HG03354 (cell line): ENCODE results near the gene USP21.

Source experiments
- ATAC-seq: cut with Tn5 transposase; IDR thresholded peaks from one replicate; pipeline ENCODE4 v1.9.1; 2021; ENCODE audit warnings: mild to moderate bottlenecking; ENCODE audit not compliant: unreplicated experiment, poor library complexity, severe bottlenecking

The USP21 gene

DNA sequence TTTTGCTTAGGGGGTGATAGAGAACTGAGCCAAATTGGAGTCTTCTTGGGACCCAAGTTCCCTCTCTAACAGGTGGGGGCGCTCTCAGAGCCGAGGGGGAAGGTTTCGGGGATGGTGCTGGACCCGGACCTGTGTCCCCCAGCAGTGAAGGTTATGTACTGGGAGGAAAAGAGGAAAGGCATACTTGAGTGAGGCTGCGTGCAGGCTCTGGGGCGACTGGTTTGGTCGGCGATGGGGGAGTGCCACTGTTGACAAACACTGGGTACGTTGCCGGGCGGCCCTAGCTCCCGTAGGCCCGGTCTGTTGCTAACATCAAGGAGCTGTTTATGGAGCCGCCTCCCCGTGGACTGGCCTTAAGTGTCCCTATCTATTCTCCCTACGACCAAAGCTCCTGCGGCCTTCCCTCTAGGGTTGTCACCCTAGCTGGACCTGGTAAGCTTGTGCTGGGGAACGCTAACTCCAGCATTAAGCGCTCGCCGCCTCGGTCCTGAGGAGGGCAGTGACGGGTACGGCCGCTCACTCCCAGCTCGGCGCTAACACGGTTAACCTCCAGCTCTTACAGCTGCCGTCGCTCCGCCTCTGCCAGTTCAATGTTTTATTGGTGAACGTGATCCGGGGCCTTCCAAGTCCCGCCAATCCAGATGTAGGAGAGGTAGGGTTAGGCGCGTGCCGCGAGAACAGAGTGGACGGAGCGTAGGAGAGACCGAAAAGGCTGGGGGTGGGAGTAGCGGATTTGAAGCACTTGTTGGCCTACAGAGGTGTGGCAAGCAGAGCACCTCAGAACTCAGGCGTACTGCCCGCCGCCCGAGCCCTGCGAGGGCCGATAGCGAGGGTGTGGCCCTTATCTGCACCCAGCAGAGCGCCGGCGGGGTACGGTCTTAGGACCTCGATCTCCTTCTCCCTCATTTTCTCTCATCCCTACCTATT is 6.7 kb downstream of the USP21 start, which contains the start of gene PPOX:
PPOX (plus strand) TSS at position 685 of the 927 bp plus-strand sequence. CDS start 422 bp downstream, outside the sequence.
- ATAC-seq = peak; percentile 95

GRCh38 chr1:161166669-161167548 is 7.6 kb downstream of the USP21 start:
- peak; percentile 6 for ATAC-seq

DNA sequence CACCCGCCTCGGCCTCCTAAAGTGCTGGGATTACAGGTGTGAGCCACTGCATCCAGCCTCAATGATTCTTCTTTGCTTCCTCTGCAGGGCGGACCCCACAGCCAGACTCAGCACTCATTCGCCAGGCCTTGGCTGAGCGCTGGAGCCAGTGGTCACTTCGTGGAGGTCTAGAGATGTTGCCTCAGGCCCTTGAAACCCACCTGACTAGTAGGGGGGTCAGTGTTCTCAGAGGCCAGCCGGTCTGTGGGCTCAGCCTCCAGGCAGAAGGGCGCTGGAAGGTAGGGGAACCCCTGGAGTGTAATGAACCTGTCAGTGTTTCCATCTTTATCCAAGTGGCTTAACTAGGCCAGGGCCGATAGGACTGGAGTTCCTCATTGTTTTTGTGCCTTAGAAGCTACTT is 9.6 kb downstream of the USP21 start:
- ATAC-seq = no peak

GRCh38 chr1:161171191-161171590 is 11.9 kb downstream of the USP21 start:
- ATAC-seq = no peak

- ATAC-seq = no peak
Measured at GRCh38 chr1:161171696-161172095, 12.4 kb downstream of the USP21 start.

- no peak for ATAC-seq
Measured at GRCh38 chr1:161172349-161172748, 13.0 kb downstream of the USP21 start.

GRCh38 chr1:161172776-161173376 is 13.6 kb downstream of the USP21 start:
- no peak for ATAC-seq

- ATAC-seq = no peak
Measured at GRCh38 chr1:161173711-161174110, 14.4 kb downstream of the USP21 start.

DNA sequence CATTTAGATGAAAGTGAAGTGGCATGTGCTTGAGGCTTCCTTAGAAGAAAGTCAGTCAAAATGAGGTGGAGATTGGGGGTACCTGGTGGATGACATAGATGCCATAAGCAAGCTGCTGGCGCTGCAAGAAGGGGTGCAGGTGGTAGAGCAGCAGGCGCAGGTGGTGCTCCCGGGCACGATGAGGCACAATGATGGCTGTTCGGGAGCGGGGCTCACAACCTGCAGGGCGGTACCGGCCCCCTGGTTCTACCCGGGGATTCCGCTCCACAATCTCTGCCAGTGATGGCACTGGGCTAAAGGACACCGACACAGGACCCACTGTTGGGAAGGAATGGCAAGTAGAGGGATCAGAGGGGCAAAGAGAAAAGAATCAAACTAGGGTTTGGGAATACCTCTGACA is 15.6 kb downstream of the USP21 start:
- ATAC-seq = no peak

- no peak for ATAC-seq
Measured at GRCh38 chr1:161175771-161176453, 16.6 kb downstream of the USP21 start.

DNA sequence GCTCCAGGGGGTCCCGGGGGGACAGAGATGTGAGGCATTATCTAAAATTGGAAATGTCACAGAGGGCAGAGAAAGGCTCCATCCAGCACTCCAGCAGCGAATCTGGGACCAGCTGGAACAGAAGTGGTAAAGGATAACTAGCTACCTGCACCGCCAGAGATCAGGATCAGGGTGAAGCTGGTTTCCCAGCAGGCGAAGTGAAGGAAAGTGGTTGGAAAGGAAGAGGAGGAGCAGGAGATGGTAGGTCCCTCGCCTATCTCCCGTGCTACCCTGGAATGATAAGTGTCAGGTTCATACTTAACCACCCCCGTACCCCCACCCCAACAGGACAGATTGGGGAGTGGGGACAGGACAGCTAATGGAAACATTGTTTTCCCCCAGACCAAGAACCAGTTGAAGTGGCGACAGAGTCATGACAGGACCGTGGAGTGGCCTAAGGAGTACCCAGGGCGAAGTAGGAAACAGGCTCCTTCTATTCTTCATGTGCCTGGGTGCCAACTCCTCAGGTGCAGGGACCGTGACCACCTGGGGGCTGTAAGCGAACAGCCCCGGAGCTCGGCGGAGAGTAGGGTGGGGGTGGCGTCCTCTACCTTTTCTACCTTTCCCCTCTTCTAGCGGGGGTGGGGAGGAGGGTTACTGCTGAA is 17.3 kb downstream of the USP21 start:
- no peak for ATAC-seq

- peak; percentile 79 for ATAC-seq
Measured at GRCh38 chr1:161177112-161177935, 18.0 kb downstream of the USP21 start, which contains the start of gene B4GALT3. TSS of gene B4GALT3 (minus strand) at chr1:161177507. CDS start at chr1:161176060, 1,447 bp downstream.

DNA sequence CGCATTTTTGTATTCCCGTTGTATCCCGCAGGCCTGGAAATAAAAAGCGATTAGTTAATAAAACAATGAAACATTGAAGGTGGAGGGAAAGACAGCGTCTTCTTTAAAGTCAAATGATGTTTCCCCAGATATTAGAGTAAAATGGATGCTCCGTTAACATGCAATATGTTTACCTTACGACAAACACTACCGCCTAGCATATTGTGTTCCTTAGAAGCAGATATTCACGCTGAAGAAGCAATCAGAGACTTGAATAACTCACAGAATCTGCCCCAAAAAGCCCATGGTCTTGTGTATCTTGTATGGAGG is 18.6 kb downstream of the USP21 start:
- no peak for ATAC-seq

DNA sequence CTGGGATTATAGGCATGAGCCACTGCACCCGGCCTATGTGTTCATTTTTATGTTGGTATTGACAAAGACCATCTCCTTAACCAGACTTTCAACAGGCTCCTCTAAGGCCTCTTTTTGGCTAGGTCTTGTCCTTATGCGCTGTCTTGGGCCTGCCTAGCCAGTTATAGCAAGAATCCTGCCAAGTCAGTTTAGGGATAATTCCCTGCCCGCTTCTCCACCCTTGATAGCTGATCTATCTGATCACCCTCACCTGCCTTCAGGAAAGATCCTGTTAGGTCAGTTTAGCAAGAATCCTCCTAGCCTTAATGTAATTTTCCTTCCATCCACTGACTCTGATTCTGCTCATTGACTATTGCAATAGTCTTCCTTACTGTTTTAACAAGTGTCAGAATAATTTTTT is 20.4 kb downstream of the USP21 start:
- no peak for ATAC-seq

GRCh38 chr1:161180639-161181038 is 21.3 kb downstream of the USP21 start:
- ATAC-seq = no peak

DNA sequence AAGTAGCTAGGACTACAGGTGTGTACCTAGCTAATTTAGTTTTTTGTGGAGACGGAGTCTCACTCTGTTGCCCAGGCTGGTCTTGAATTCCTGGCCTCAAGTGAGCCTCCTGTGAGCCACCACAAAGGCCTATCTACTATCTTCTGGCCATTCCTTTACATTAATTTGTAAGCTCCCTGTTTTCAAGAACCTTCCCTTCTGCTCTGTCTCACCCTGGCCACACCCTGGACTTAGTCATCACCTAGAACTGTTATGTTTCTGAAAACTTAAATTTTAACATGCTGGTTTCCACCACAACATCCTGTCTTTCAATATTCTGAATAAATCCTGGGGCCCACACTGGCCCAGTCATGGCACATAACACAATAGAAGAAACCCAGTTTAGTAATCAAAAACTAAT is 22.9 kb downstream of the USP21 start:
- ATAC-seq = peak; percentile 52

DNA sequence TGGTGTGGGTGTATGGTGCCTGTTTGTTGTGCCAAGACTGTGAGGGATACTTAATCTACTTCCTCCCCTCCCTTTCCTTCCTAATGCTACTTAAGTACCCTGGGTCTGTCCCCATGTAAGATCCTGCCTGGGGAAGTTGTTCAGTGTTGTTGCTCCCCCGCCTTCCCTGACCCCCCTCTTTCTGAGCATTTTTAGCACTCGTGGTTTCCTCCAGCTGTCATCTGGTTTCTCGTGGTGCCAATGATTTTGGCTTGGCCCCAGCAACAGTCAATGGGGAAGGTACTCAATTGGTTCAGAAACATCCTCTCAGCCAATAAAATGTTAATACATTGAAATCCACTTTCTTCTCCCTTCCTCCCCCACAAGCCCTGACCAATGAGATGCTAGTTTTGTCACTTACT is 26.0 kb downstream of the USP21 start:
- peak; percentile 74 for ATAC-seq

DNA sequence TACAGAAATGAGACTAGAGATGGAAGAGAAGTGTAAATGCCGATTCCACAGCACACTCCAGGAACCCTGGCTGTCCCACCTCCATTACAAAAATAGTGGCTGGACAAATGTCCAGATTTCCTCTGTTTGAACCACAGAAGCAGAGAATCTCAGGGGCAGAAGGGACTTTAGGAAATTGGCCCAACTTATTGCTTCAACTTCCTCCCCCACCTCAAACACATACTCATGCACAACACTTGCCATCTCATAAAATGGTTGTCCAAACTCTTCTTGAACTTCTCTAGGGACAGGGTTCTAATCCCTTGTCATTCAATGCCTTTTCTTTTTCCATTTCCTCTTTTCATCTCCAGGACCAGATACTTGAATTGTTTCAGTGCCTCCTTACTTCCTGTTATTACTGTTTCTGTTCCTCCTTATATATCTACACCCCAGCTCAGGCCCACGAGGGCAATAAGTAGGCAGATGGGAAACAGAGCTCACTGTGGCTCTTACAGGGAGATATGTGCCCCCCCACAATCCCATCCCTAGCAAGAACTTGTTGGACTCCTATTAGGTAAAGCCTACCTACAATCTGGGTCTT is 26.5 kb downstream of the USP21 start:
- peak; percentile 25 for ATAC-seq
